HG03354 (cell line): Measurements from ENCODE around the gene MB21D2.
"Not testable (repeated sequence)": the region's sequence is repeated elsewhere in the genome, so short reads cannot be mapped to it uniquely, and the experiment has no call there.

Experiments
- ATAC-seq: cut with Tn5 transposase; IDR thresholded peaks from one replicate; pipeline ENCODE4 v1.9.1; 2021; ENCODE audit warnings: mild to moderate bottlenecking; ENCODE audit not compliant: unreplicated experiment, poor library complexity, severe bottlenecking

The MB21D2 gene

DNA sequence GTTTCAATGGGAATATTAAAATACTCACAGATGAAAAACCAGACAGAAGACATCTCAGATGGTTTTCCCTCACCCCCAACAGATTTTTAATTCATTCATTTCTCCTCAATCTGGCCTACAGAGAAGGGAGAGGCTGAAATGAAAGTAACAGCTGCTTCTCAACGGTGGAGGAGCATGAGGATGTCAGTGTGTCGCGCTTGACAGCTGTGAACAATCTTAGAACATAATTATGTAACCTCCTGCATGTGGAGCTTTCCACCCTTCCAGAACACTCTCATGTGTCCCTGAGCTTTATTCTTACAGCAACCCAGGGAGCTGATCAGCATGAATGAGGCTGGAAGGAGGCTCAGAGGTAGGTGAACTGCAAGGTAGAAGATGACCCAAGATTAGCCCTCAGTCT, 52.7 kb downstream of the MB21D2 start:
- peak; percentile 75 for ATAC-seq

- no peak for ATAC-seq
Observed at GRCh38 chr3:192863091-192863420, 54.6 kb downstream of the MB21D2 start.

GRCh38 chr3:192862408-192863090, 55.1 kb downstream of the MB21D2 start:
- no peak for ATAC-seq

- no peak for ATAC-seq
Observed at GRCh38 chr3:192861972-192862371, 55.7 kb downstream of the MB21D2 start.

DNA sequence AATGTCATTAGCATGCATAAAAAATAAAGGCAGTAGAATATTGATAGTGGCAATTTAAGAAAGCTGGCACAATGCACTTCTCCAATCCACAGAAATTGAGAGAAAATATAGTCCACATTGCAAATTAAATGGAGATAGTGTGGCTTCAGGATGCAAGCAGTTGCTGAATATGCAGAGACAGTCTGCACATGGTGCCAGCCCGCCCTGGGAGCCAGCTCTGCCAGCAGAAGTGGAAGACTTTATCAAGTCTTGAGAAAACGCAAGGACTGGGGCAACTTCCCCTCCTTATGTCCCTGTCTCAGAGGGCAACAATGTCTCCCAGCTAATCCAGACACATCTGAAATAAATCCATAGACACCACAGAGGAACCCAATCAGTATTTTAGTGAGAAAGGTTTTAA, 57.2 kb downstream of the MB21D2 start:
- ATAC-seq: no peak

DNA sequence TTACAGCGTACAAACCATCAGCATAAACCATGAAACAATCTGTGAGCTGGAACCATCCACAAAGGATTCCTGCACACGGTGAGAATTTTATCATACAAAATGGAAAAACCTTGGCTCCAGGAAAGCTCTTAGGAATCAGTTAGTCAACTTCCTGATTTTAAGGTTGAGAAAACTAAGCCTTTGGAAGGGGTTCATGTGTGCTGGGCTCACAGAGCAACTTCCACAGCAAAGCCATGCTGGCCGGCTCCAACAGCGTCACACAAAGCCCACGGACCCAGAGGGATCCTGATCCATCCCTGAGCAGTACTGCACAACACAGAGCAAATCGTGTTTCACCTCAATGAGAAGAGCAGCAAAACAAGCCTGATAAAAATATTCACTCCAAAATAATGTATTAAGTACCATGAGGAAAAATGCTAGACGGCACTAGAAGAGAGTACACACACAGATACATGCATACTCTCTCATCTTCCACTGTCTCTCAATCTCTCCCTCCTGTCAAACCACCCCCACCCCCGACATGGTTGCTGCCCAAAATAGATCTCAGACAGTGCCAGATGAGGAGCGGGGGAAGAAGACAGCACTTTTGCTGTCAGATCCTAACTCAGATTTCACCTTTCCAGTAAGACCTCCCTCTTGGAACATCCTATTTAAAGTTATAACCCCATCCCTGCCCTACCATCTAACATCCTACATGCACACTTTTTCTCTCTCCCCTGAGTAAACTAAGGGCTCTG, 58.6 kb downstream of the MB21D2 start:
- no peak for ATAC-seq

DNA sequence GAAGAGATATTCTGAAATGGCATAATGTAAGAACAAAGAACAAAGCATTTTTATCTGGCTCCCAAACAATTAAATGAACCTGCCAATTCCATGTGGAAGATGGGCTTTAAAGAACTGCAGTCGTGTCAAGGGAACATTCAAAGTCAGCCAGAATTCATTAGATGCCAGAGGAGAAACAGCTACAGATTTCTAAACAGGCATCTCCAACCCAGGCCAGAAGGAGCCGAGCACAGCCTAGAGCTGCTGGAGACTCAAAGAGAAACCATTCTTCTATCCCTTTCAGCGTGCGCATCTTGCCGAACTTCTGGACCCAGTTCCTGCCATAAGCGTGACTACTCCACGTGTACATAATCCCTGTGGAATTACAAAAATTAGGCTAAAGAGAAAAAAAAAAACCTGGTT, 60.4 kb downstream of the MB21D2 start:
- no peak for ATAC-seq

- ATAC-seq: no peak
Observed at GRCh38 chr3:192855434-192855833, 62.2 kb downstream of the MB21D2 start.

DNA sequence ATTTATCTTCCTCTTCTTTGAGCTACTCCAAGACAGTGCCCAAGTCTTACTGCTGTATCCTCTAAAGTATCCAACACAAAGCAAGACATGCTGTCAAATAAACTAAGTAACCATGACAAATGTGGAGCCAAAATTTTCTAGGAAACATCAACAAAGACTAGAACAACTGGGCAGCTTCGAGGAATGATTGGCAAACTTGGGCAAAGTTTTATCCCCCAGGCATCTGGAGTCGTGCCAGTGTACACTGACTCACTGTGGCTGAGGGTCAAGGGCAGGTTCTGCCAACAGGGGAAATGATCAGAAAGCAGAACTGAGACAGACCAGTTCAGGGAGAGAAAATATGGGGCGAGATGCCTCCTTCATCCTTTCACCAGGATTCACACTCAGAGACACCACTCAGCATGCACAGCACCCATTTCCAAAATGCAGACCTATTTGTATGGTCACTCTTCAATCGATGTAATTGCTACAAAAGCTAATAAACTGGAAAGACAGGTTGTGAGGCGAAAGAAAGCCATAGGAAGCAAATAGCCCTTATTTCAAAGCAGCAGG, 65.8 kb downstream of the MB21D2 start:
- ATAC-seq: peak; percentile 53

DNA sequence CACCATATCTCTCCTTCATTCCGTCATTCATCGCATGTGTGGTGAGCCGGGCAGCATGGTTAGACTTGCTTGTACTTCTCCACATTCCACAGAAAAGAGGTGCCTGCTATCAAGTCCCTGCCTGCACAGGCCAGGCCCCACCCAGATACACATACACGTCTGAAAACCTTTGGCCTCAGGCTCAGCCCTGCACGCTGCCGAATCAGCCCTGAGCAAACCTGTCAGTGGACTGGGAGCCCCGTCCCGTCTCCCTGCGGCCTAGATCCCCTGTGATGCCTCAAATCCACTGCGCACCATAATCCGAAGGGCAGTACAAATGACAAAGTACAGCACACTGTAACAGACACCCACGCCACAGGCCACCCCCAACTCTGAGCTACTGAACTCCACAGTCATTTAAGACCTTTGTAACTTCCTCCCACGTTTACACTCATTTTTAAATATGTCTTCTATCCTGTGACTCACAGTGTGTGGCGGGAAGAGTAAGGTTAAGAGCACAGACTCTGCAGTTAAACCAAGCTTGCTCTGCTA, 67.1 kb downstream of the MB21D2 start:
- ATAC-seq: peak; percentile 65

DNA sequence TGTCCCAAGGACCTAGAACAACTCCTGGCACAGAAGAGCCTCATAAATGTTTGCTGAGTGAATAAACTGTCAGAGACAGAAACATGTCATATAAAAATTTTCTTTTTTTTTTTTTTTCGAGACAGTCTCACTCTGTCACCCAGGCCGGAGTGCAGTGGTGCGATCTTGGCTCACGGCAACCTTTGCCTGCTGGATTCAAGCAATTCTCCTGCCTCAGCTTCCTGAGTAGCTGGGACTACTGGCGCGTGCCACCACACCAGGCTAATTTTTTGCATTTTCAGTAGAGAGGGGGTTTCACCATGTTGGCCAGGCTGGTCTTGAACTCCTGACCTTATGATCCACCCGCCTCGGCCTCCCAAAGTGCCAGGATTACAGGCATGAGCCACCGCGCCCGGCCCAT, 67.8 kb downstream of the MB21D2 start:
- not testable (repeated sequence) for ATAC-seq

GRCh38 chr3:192848371-192849233, 69.1 kb downstream of the MB21D2 start:
- ATAC-seq: no peak

DNA sequence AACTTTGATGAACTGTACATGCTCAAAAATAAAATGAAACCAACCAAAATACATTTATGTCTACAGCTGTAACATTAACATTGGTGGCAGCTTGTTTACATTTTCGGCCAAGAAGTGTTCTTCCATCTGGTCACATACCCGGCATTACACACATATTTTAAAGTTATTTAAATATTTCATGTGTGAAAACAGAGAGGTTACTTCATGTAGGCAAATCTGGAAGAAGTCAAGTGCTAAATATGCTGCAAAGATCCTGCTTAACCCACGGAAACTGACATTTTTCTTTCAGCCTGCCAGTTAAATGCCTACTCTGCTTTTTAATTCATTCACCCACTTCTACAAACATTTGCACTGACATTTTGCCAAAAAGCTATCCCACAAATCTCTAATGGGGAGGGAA, 69.7 kb downstream of the MB21D2 start:
- ATAC-seq: no peak

DNA sequence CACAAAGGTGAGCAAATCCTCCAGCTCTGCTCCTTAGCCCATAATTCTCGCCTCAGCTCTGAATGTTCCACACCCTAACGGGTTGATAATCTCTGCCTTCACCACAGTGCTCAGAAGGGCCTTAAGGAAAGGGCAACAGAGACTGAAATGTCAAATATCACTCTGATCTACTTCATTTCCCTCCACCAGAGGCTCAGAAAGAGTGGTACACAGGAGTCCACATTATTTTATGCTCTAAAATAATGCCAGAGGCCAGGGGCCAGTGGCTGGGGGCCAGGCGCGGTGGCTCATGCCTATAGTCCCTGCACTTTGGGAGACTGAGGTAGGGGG, 72.2 kb downstream of the MB21D2 start:
- ATAC-seq: no peak

DNA sequence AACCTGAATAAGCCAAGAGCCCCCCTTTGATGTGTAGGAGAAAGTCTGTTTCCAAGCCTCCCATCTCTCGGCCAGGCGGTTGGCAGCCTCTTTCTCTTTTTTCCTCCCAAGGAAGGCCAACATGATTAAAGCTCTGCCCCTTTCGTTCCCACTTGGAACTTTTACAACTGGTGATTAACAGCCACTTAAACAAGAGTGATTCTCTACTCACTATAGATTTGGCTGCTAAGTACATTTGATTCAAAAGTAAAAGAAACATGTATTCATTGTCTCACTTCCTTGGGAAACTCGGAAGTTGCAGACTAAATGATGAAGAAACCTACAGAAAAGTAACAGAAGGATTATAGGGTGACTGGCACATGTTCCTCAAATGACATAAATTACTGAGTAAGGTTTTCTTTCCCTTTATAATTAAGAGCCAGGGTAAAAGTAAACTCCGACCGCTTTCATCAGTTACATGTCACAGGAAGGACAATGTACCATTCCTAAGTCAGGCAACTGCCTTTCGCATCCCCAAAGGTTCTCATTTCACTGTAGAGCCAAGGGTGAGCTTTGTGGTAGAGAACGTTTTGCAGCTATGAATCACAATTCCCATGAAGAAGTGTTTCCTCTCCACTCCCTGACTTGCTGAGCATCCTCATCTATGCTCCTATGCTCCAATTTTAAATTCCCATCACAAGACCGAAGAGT, 72.7 kb downstream of the MB21D2 start:
- no peak for ATAC-seq

GRCh38 chr3:192844486-192844765, 73.2 kb downstream of the MB21D2 start:
- no peak for ATAC-seq

- no peak for ATAC-seq
Observed at GRCh38 chr3:192843723-192844485, 73.8 kb downstream of the MB21D2 start.

GRCh38 chr3:192843119-192843518, 74.5 kb downstream of the MB21D2 start:
- ATAC-seq: no peak

DNA sequence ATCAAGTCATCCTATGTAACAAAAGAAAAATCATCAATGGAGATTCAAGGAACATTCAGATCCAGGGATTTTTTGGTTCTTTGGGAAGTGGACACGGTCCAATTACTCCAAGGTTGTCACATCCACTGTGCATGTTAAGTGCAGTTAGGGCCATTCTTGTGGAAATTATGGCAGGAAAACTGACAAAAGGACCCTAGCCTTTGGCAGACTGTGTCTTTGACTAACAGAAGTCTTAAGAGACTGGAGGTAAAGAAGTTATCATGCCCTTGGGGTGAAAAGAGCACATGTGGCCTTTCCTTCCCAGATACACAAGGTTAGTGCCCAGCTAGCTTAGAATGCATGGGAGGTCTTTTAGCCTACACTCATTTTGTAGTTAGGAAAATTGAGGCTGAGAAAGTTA, 74.9 kb downstream of the MB21D2 start:
- no peak for ATAC-seq
